G401.6 (cell line): ENCODE data around the gene RIBC2.

ENCODE experiments used
- FAIRE-seq: peaks from 2 replicates; lab custom pipeline; 2012; peaks lifted over from hg19 to GRCh38; lab: Jason Lieb, UNC

RIBC2 gene

DNA sequence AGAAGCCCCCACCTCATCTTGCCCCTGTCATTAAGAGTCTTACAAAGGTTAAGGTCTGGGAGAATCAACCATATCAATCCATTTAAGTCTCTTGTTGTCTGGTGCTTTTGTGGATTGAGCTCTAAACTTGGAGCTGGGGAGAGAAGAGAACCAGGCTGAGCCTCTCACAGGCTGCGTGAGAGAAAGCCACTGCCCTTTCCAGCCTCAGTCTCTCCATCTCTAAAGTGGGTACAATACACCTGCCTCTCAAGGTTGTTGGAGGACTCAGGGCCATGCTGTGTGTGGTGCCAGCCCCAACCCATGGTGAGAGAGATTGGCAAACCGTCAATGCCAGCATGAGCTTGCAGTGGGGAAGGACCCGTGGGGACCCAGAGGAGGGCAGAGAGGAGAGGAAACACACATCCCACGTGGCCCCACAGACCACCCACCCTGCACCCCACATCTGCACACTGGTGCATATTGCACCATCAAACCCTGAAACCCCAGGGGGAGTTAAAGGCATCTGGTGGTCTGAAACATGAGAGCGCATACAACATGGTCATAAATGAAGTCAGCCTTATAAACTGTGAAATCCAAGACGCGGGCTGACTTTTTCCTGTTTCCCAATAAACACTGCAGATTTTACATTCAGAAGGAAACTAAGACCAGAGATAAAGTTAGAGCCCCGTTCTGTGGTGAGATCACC is 61.7 kb downstream of the RIBC2 start:
- FAIRE-seq = no peak

DNA sequence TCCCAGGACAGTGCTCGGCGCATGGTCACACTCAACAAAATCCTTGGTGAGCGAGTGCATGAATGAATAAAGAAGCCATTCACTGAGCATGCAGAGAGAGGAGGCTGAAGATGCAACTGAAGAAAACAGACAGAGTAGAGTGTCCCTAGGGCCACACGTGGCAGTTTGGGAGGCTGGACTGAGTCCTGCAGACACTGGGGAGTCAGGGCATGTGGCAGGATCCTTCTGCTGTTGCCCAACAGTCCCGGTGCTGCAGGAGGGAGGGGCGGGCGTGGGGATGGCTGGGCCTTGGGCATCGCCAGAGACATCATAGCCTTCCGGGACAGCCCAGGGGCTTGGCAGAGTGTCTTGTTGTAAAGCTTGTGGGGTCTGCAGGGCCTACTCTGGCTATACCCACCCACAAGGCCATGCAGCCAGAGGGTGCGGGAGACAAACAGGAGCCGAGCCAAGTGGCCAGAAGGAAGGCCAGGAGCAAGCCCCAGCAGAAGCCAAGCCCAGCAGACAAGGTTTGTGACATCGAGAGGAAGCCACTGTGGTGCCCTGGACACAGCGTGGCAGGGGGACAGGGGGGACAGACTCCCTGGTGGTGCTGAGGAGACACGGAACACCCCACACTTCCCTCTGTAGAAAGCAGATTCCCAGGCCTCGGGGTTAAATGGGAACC is 62.5 kb downstream of the RIBC2 start:
- FAIRE-seq = no peak

DNA sequence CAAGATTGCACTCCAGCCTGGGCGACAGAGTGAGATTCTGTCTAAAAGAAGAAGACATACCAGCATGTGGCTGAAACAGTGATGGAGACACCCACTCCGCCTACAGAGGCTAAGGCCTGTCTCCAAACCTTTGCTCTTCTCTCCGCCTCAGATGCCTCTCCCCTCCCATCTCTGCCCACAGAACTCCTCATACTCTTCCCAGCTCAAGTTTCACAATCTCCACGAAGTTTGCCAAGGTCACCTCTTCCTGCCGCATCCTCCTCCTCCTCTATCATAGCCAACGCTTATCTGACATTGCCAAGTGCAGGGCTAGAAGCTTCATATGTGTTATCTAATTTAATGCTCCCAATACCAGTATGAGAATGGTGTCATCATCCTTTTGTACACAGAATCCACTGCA is 63.3 kb downstream of the RIBC2 start:
- FAIRE-seq = no peak

DNA sequence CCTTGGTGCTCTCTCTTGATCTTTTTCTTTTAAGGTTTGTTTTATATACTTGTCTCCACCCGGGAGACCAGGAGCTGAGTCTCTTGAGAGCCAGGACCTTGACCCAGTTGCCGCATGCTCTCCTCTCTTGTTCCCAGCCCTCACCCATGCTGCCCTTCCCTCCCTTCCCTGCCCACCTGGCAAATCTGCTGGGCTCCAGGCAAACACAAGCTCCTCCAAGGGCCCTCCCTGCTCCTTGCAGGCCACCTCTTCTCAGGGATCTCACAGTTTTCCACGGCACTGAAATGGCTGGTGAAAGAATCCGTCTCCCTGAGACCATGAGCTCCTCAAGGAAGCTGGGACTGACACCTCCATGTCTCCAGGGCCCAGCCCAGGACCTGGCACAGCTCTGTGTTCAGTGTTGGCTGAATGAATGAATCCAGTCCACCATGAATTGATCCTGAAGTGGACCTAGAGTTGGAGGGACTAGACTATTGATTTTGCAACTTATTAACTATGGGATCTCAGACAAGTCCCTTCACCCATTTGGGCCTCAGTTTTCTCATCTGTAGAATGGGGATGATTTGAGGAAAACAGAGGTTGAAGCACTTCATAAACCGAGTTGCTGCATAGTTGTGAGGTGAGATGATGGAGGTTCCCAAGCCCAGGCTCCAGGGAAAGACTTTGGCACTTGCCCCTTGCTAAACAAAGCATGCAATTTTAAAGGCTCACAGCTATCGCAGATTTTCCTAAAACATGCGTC is 64.0 kb downstream of the RIBC2 start:
- FAIRE-seq = no peak

DNA sequence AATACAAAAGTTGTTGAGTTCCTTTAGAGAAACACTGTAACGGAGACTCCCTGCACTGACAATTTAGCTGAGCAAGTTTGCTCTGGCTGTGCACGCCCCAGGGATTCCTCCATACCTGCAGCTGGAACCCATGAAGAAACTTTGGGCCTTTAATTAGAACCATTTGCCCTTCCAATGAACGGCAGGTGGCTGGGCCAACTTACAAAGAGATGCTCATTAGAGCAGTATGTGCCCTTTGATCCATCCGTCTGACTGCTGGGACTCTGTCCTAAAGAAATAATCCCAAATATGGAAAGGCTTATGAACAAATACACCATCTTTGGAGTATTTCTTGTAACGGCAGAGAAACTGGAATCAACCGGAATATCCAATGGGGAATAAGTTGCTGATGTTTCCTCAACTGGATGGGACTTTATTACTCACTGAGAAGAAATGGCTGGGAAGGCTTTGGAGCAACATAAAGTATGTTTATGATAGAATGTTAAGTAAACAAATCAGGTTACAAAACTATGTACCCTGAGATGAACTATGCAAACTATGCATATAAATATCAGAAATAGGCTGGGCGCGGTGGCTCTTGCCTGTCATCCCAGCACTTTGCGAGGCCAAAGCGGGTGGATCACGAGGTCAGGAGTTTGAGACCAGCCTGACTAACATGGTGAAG is 64.7 kb downstream of the RIBC2 start:
- FAIRE-seq = no peak

DNA sequence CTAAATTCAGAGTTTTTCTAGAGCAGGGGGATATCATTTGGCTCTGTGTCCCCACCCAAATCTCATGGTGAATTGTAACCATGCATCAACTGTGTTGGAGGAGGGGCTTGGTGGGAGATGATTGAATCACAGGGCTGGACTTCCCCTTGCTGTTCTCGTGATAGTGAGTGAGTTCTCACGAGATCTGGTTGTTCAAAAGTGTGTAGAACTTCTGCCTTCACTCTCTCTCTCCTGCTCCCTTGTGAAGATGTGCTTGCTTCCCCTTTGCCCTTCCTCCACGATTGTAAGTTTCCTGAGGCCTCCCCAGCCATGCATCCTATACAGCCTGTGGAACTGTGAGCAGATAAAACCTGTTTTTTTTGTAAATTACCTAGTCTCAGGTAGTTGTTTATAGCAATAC is 67.2 kb downstream of the RIBC2 start:
- FAIRE-seq = no peak

DNA sequence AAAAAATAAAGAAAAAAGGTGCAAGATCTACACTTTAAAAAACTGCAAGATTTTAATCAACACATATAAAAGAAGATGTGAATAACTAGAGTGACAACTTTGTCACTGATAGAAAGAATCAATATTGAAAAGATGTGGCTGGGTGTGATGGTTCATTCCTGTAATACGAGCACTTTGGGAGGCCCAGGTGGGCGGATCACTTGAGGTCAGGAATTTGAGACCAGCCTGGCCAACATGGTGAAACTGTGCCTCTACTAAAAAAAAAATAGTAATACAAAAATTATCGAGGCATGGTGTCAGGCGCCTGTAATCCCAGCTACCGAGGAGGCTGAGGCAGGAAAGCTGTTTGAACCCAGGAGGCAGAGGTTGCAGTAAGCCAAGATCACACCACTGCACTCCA is 68.2 kb downstream of the RIBC2 start:
- FAIRE-seq = no peak
